ENCODE measurements around the gene NPBWR2.
"Not testable (repeated sequence)": the region's sequence is repeated elsewhere in the genome, so short reads cannot be mapped to it uniquely, and the experiment has no call there.

The NPBWR2 gene

GRCh38 chr20:64140061-64140931, 32.9 kb upstream of the NPBWR2 start:
- H3K4me1 ChIP-seq: no peaks in the 10 kb centered on the region; the same call in 1 of the 2 replicates
- no peak overlapping the region for H3K4me3 ChIP-seq (ENCODE audit: low read depth, low read length)
- no peak for TF ChIP-seq CTCF (IDR thresholded peaks at IDR 0.05; ENCODE audit: low read depth, low read length)
- DNase-seq: no peak
- H3K27me3 ChIP-seq: no peaks in the 10 kb centered on the region
- H3K9me3 ChIP-seq: no peaks in the 10 kb centered on the region
- no peaks in the 10 kb centered on the region for H3K36me3 ChIP-seq

GRCh38 chr20:64139199-64140060, 32.1 kb upstream of the NPBWR2 start:
- H3K36me3 ChIP-seq: no peaks in the 10 kb centered on the region
- H3K9me3 ChIP-seq: no peaks in the 10 kb centered on the region
- H3K4me1 ChIP-seq: no peaks in the 10 kb centered on the region; the same call in 1 of the 2 replicates
- no peak overlapping the region for H3K4me3 ChIP-seq (ENCODE audit: low read depth, low read length)
- no peaks in the 10 kb centered on the region for H3K27me3 ChIP-seq
- no peak for DNase-seq
- TF ChIP-seq CTCF (IDR thresholded peaks at IDR 0.05; ENCODE audit: low read depth, low read length): no peak

GRCh38 chr20:64138276-64138815, 31.0 kb upstream of the NPBWR2 start:
- Histone ChIP-seq H3K36me3 (no peaks in the 10 kb centered on the region), H3K4me1 (no peaks in the 10 kb centered on the region; the same call in 1 of the 2 replicates), H3K4me3 (ENCODE audit: low read depth, low read length) (no peak overlapping the region), H3K27me3 (no peaks in the 10 kb centered on the region), H3K9me3 (no peaks in the 10 kb centered on the region)
- no peak for DNase-seq
- no peak for TF ChIP-seq CTCF (IDR thresholded peaks at IDR 0.05; ENCODE audit: low read depth, low read length)

- Histone ChIP-seq H3K9me3 (no peaks in the 10 kb centered on the region), H3K36me3 (no peaks in the 10 kb centered on the region), H3K27me3 (no peaks in the 10 kb centered on the region), H3K4me3 (ENCODE audit: low read depth, low read length) (no peak overlapping the region), H3K4me1 (no peaks in the 10 kb centered on the region; the same call in 1 of the 2 replicates)
- no peak for DNase-seq
- TF ChIP-seq CTCF (IDR thresholded peaks at IDR 0.05; ENCODE audit: low read depth, low read length): no peak
Measured at GRCh38 chr20:64137598-64138031, 30.2 kb upstream of the NPBWR2 start.

- Histone ChIP-seq H3K4me1 (no peaks in the 10 kb centered on the region), H3K9me3 (no peaks in the 10 kb centered on the region), H3K27me3 (no peaks in the 10 kb centered on the region), H3K4me3 (ENCODE audit: low read depth, low read length) (no peak overlapping the region), H3K36me3 (no peaks in the 10 kb centered on the region)
- DNase-seq: no peak
- no peak for TF ChIP-seq CTCF (IDR thresholded peaks at IDR 0.05; ENCODE audit: low read depth, low read length)
Measured at GRCh38 chr20:64136004-64136710, 28.8 kb upstream of the NPBWR2 start.

GRCh38 chr20:64134744-64135143, 27.4 kb upstream of the NPBWR2 start:
- H3K4me1 ChIP-seq; DNase-seq; H3K27me3 ChIP-seq; H3K4me3 ChIP-seq (ENCODE audit: low read depth, low read length); H3K36me3 ChIP-seq; H3K9me3 ChIP-seq: not testable (repeated sequence)

Data from BE2C (cell line).